NCI-H187 treated with DMSO at 0.1 percent for 48 hours (cell line): ENCODE results near the gene HSFY1.
"Not testable (repeated sequence)": the region's sequence is repeated elsewhere in the genome, so short reads cannot be mapped to it uniquely, and the experiment has no call there.

Source experiments
- DNase-seq: peaks from one replicate; lab custom pipeline; 2025; lab: John Stamatoyannopoulos, UW

Gene HSFY1, protein sequence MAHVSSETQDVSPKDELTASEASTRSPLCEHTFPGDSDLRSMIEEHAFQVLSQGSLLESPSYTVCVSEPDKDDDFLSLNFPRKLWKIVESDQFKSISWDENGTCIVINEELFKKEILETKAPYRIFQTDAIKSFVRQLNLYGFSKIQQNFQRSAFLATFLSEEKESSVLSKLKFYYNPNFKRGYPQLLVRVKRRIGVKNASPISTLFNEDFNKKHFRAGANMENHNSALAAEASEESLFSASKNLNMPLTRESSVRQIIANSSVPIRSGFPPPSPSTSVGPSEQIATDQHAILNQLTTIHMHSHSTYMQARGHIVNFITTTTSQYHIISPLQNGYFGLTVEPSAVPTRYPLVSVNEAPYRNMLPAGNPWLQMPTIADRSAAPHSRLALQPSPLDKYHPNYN

DNA sequence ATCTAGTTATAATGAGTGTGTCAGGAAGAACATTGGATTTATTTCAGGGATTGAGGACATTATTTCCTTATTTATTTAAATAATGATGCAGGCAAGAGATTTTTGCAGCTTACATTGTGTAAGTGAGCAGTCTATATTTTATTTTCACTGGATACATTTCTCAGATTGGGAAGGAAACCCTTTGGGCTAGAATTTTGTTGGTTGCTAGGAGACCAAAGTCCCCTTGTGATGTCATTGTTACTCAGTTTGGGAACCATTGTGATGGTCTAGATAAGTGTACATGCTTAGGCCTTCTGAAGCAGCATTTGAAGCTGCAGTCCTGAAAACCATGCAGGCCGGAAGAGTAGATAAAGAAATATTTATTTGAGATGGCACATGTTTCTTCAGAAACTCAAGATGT is at the start of gene HSFY1:
Gene HSFY1, plus strand, starts transcription at position 301 of the 400 bp plus-strand sequence. Its CDS starts 68 bp downstream, at position 369.
- not testable (repeated sequence) for DNase-seq

- DNase-seq = not testable (repeated sequence)
Observed at GRCh38 chrY:18504266-18504665, 42.3 kb upstream of the HSFY1 start.

DNA sequence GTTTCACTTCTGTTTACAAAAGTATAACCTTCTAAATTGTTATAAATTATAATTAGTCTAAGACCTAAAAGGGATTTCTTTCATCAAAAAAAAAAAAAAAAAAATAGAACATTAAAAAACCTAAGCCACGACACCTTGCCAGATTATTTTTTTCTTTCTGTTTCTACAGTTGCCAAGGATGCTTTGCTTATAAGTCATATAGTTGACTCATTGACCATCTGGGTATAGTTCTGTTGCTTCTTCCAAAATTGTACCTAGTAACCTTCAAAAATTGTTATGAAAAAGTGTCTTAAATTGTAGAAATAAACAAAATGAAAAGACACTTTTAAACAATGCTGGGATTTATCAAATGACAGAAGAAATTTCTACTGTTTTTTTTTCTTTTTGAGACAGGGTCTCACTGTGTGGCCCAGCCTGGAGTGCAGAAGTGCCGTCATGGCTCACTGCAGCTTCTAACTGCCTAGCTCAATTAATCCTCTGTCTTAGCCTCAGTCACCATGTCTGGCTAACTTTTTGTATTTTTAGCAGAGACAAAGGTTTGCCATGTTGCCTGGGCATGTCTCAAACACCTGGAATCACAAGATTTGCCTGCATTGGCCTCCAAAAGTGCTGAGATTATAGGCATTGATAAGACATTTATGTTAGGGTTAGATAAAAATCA is 15.4 kb upstream of the HSFY1 start:
- DNase-seq = not testable (repeated sequence)

DNA sequence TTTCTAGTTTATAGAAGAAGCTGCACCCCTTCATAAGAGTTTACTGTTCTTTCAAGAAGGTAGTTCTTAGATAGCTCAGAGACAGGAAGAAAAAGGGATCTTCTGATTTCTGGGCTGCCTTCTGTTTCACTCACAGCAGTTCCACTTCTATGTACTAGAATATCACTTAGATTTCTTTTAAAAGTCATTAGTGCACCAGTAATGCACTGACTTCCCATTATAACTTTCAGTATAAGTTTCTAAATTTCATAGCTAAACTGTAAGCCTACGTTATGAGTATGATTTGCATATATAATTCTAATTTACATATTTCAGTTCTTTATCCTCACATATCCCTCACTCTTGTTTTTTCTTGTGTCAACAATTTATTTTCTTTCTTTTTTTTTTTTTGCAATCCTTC is 7.6 kb upstream of the HSFY1 start:
- not testable (repeated sequence) for DNase-seq

DNA sequence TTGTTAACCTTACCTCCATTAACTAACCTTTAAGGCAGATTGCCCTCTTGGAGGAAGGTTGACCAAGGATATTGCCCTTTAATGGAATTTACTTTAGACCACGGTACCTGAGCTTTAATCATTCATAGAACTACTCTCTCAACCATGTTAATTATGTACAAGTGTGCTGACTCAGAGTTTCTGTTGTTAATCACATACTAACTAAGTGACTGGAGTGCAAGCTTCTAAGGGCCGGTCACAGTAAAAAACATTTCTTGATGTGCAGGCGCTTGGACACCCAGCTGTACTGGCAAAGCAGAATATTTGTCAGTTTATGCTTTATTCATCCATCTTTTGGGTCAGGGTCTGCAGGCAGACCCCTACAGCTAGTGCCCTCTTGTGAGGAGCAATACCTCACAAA is 6.6 kb downstream of the HSFY1 start:
- not testable (repeated sequence) for DNase-seq

GRCh38 chrY:18565915-18566314 is 19.4 kb downstream of the HSFY1 start:
- DNase-seq = not testable (repeated sequence)
